Liver (tissue), 9 donors: Measurements from ENCODE around the gene RAI14. TPM values are rescaled to one million over a fixed set of nuclear protein-coding genes. Genes with fewer than 3 reads are reported as not detected.

Source experiments
- DNase-seq: peaks from one replicate; pipeline ENCODE4 v3.0.0-alpha.2; 2017; ENCODE audit warnings: low spot score
- H3K27ac ChIP-seq, 2 donors: one replicate each; pipeline ENCODE4 v1.7.0; 2013; ENCODE audit warnings: inconsistent platforms in 2 of 2, low read length in 2 of 2, control low read depth in 1 of 2, low read depth in 1 of 2, mild to moderate bottlenecking in 1 of 2
- H3K27me3 ChIP-seq, 4 donors: one replicate each; pipeline versions ENCODE4 v1.6.1 to v1.7.0; 2013; ENCODE audit warnings: low read length in 3 of 4, inconsistent platforms in 1 of 4, mild to moderate bottlenecking in 1 of 4, moderate library complexity in 1 of 4; ENCODE audit not compliant: control insufficient read depth in 4 of 4, insufficient read depth in 4 of 4
- H3K36me3 ChIP-seq, 4 donors: one replicate each; pipeline versions ENCODE4 v1.6.1 to v1.7.0; 2013; ENCODE audit warnings: low read length in 3 of 4, mild to moderate bottlenecking in 3 of 4, low read depth in 1 of 4, moderate library complexity in 1 of 4; ENCODE audit not compliant: control insufficient read depth in 4 of 4, insufficient read depth in 3 of 4
- H3K4me1 ChIP-seq, 4 donors: one replicate each; pipeline versions ENCODE4 v1.6.1 to v1.7.0; 2013; ENCODE audit warnings: low read length in 3 of 4, mild to moderate bottlenecking in 3 of 4, moderate library complexity in 1 of 4; ENCODE audit not compliant: control insufficient read depth in 4 of 4, insufficient read depth in 4 of 4
- H3K4me3 ChIP-seq, 3 donors: one replicate each; pipeline versions ENCODE4 v1.6.1 to v1.7.0; 2013; ENCODE audit warnings: low read length in 3 of 3, control low read depth in 1 of 3, low read depth in 1 of 3, mild to moderate bottlenecking in 1 of 3
- H3K9ac ChIP-seq, 2 donors: one replicate each; pipeline ENCODE4 v1.7.0; 2013; ENCODE audit warnings: low read length in 2 of 2, mild to moderate bottlenecking in 2 of 2, moderate library complexity in 2 of 2, control low read depth in 1 of 2, low read depth in 1 of 2
- H3K9me3 ChIP-seq, 4 donors: one replicate each; pipeline versions ENCODE4 v1.6.1 to v1.7.0; 2013; ENCODE audit warnings: low read length in 3 of 4; ENCODE audit not compliant: control insufficient read depth in 4 of 4
- CTCF ChIP-seq: fragments of 150-350 bp; IDR thresholded peaks from 2 replicates; pipeline ENCODE4 v1.5.1; 2017; ENCODE audit warnings: improper control_type of control experiment, low read depth, low read length; ENCODE audit not compliant: missing input control
- EGR1 ChIP-seq, 2 donors: IDR thresholded peaks; 2 replicates each; pipeline ENCODE4 v1.6.1; 2016 to 2018; ENCODE audit warnings: antibody characterized with exemption in 2 of 2, low read depth in 2 of 2
- FOXA1 ChIP-seq: IDR thresholded peaks from 2 replicates; pipeline ENCODE4 v1.6.1; 2016; ENCODE audit warnings: antibody characterized with exemption
- FOXA2 ChIP-seq: IDR thresholded peaks from 2 replicates; pipeline ENCODE4 v1.6.1; 2016; ENCODE audit warnings: antibody characterized with exemption
- GABPA ChIP-seq, 2 donors: IDR thresholded peaks in 1 of 2; conservative IDR thresholded peaks in 1 of 2; 2 replicates each; pipeline ENCODE4 v1.6.1; 2016; ENCODE audit warnings: antibody characterized with exemption in 2 of 2, mild to moderate bottlenecking in 1 of 2, moderate library complexity in 1 of 2
- HNF4A ChIP-seq, 2 donors: conservative IDR thresholded peaks; 2 replicates each; pipeline ENCODE4 v1.6.1; 2016; ENCODE audit warnings: antibody characterized with exemption in 2 of 2, mild to moderate bottlenecking in 2 of 2
- HNF4G ChIP-seq: IDR thresholded peaks from 2 replicates; pipeline ENCODE4 v1.6.1; 2016; ENCODE audit warnings: antibody characterized with exemption
- JUND ChIP-seq, 2 donors: IDR thresholded peaks; 2 replicates each; pipeline ENCODE4 v1.6.1; 2016; ENCODE audit warnings: antibody characterized with exemption in 2 of 2
- MAX ChIP-seq: IDR thresholded peaks from 2 replicates; pipeline ENCODE4 v1.6.1; 2016; ENCODE audit warnings: antibody characterized with exemption
- NR2F2 ChIP-seq: IDR thresholded peaks from 2 replicates; pipeline ENCODE4 v1.6.1; 2016; ENCODE audit warnings: antibody characterized with exemption
- RAD21 ChIP-seq, 2 donors: IDR thresholded peaks; 2 replicates each; pipeline ENCODE4 v1.6.1; 2016; ENCODE audit warnings: antibody characterized with exemption in 2 of 2, mild to moderate bottlenecking in 2 of 2
- REST ChIP-seq: IDR thresholded peaks from 2 replicates; pipeline ENCODE4 v1.6.1; 2016; ENCODE audit warnings: antibody characterized with exemption, mild to moderate bottlenecking
- RXRA ChIP-seq, 2 donors: IDR thresholded peaks; 2 replicates each; pipeline ENCODE4 v1.6.1; 2017 to 2018; ENCODE audit warnings: antibody characterized with exemption in 2 of 2, mild to moderate bottlenecking in 1 of 2
- SP1 ChIP-seq: IDR thresholded peaks from 2 replicates; pipeline ENCODE4 v1.6.1; 2018; ENCODE audit warnings: antibody characterized with exemption, mild to moderate bottlenecking
- TAF1 ChIP-seq: conservative IDR thresholded peaks from 2 replicates; pipeline ENCODE4 v1.6.1; 2016; ENCODE audit warnings: antibody characterized with exemption, mild to moderate bottlenecking
- YY1 ChIP-seq: IDR thresholded peaks from 2 replicates; pipeline ENCODE4 v1.6.1; 2016; ENCODE audit warnings: antibody characterized with exemption, mild to moderate bottlenecking
- ZBTB33 ChIP-seq: IDR thresholded peaks from 2 replicates; pipeline ENCODE4 v1.6.1; 2016; ENCODE audit warnings: antibody characterized with exemption
- WGBS: extraction: QIAGEN DNeasy Blood & Tissue Kit; methylation state at CpG from one replicate; pipeline ENCODE4 v1.1.7; 2013; 5-methylcytosine and 5-hydroxymethylcytosine counted together
- polyA plus RNA-seq, 2 donors: library from polyadenylated mRNA; stranded (reverse) in 1 of 2; unstranded in 1 of 2; fragments of 200-250 nt in 1 of 2; fragments of >200 nt in 1 of 2; fragmentation: Nextera tagmentation in 1 of 2; extraction: Ambion mirVana in 1 of 2; gene quantifications; one replicate each; pipeline versions ENCODE4 v1.2.1 to v1.2.3, GENCODE V29; 2013 to 2015
- total RNA-seq, 2 donors: library from RNA; depleted of rRNA; stranded (reverse); fragments of >200 nt; gene quantifications; one replicate each; pipeline ENCODE4 v1.2.3, GENCODE V29; 2014
- TF ChIP-seq, protein P1 (sequence below): IDR thresholded peaks from 2 replicates; pipeline ENCODE4 v1.6.1; 2016; ENCODE audit warnings: antibody characterized with exemption
- donor health status: healthy.
- donor health status: healthy.
- donor health status: healthy.
- donor health status: healthy.
- donor health status: healthy.

Gene RAI14
- total and polyA plus RNA-seq, 4 donors = 7.8 to 21.4 (median 11.4) TPM

GRCh38 chr5:34834794-34835089 lies 178.6 kb downstream of the RAI14 start:
- no peak overlapping the region for H3K9ac ChIP-seq
- H3K27ac ChIP-seq = no peak overlapping the region
- no peak overlapping the region for H3K4me3 ChIP-seq
- no peak for DNase-seq
- no peak for TF ChIP-seq NR2F2
- TF ChIP-seq SP1 = no peak
- no peak for TF ChIP-seq RAD21 (IDR thresholded peaks at IDR 0.05)
- no peak for TF ChIP-seq EGR1 (IDR thresholded peaks at IDR 0.05; ENCODE audit: low read depth in 2 of 2)
- no peak for TF ChIP-seq CTCF
- no peak for TF ChIP-seq ZBTB33
- TF ChIP-seq REST = no peak
- no peak for TF ChIP-seq MAX
- no peak for TF ChIP-seq JUND (IDR thresholded peaks at IDR 0.05)
- no peak for TF ChIP-seq YY1
- TF ChIP-seq HNF4G = no peak
- TF ChIP-seq FOXA2 = no peak
- TF ChIP-seq HNF4A (conservative IDR thresholded peaks at IDR 0.05) = no peak
- TF ChIP-seq, protein P1, sequence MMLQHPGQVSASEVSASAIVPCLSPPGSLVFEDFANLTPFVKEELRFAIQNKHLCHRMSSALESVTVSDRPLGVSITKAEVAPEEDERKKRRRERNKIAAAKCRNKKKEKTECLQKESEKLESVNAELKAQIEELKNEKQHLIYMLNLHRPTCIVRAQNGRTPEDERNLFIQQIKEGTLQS = no peak
- no peak for TF ChIP-seq TAF1
- no peak for TF ChIP-seq GABPA (IDR thresholded peaks at IDR 0.05 in 1 of 2, conservative IDR thresholded peaks at IDR 0.05 in 1 of 2)
- no peak for TF ChIP-seq RXRA (IDR thresholded peaks at IDR 0.05)
- TF ChIP-seq FOXA1 = no peak
- H3K36me3 ChIP-seq = peaks cover 0 to 28% (median 16%) of the 10 kb centered on the region in 4 donors
- WGBS = 89% methylated on average over 1 of the region's 1 CpG
- no peaks in the 10 kb centered on the region for H3K27me3 ChIP-seq
- H3K9me3 ChIP-seq = no peaks in the 10 kb centered on the region
- peaks cover 0 to 9% (median 3%) of the 10 kb centered on the region in 4 donors for H3K4me1 ChIP-seq
